CD4-positive, CD25-positive, alpha-beta regulatory T cell (primary cell): ENCODE data around the gene NCAPG2. TPM values are rescaled to one million over a fixed set of nuclear protein-coding genes. Genes with fewer than 3 reads are reported as not detected.
A peak's percentile ranks its signal among the peaks of the same experiment; 100 is the strongest.

ENCODE experiments used
- ATAC-seq, 2 donors: fragments of 150-1000 bp; cut with Tn5 transposase; one replicate each; pipeline ENCODE4 v1.10.0; 2021; ENCODE audit warnings: low read depth in 2 of 2, moderate number of reproducible peaks in 2 of 2, moderate library complexity in 1 of 2
- DNase-seq, 3 donors: peaks; one replicate each; pipeline versions ENCODE4 v3.0.0 to v3.0.0-alpha.2; 2012 to 2022; ENCODE audit warnings: mixed read lengths in 1 of 3
- H3K27ac ChIP-seq: one replicate; pipeline ENCODE4 v1.7.0; 2013; ENCODE audit warnings: mild to moderate bottlenecking, low read length; ENCODE audit not compliant: insufficient read depth, poor library complexity, severe bottlenecking
- H3K27me3 ChIP-seq: one replicate; pipeline ENCODE4 v1.7.0; 2013; ENCODE audit warnings: low read length; ENCODE audit not compliant: control insufficient read depth, insufficient read depth
- H3K36me3 ChIP-seq: one replicate; pipeline ENCODE4 v1.7.0; 2013; ENCODE audit warnings: mild to moderate bottlenecking, low read length, moderate library complexity; ENCODE audit not compliant: control insufficient read depth, insufficient read depth
- H3K4me1 ChIP-seq: 2 replicates; pipeline ENCODE4 v1.7.0; 2013; ENCODE audit warnings: mild to moderate bottlenecking, low read length; ENCODE audit not compliant: insufficient read depth, control insufficient read depth, poor library complexity, severe bottlenecking
- H3K4me3 ChIP-seq: one replicate; pipeline ENCODE4 v1.7.0; 2013; ENCODE audit warnings: low read depth, mild to moderate bottlenecking, low read length, moderate library complexity
- H3K9me3 ChIP-seq, 2 experiments: 1 replicate in 1 of 2; 2 replicates in 1 of 2; pipeline ENCODE4 v1.7.0; 2013; ENCODE audit warnings: low read length in 2 of 2, mild to moderate bottlenecking in 1 of 2, moderate library complexity in 1 of 2; ENCODE audit not compliant: control insufficient read depth in 2 of 2
- H3K27ac Mint-ChIP-seq, 3 donors: one replicate each; pipeline ENCODE4 v1.8.0; 2020 to 2022; ENCODE audit warnings: mild to moderate bottlenecking in 3 of 3, mixed read lengths in 3 of 3, moderate library complexity in 2 of 3
- H3K27me3 Mint-ChIP-seq: one replicate; pipeline ENCODE4 v1.8.0; 2022; ENCODE audit warnings: mild to moderate bottlenecking, mixed read lengths
- H3K36me3 Mint-ChIP-seq: one replicate; pipeline ENCODE4 v1.8.0; 2020; ENCODE audit warnings: mixed read lengths
- H3K4me1 Mint-ChIP-seq, 4 donors: one replicate each; pipeline ENCODE4 v1.8.0; 2020 to 2022; ENCODE audit warnings: mixed read lengths in 4 of 4, mild to moderate bottlenecking in 1 of 4
- H3K4me3 Mint-ChIP-seq, 4 donors: one replicate each; pipeline ENCODE4 v1.8.0; 2020 to 2022; ENCODE audit warnings: mild to moderate bottlenecking in 4 of 4, mixed read lengths in 4 of 4, moderate library complexity in 3 of 4
- H3K9me3 Mint-ChIP-seq, 7 donors: one replicate each; pipeline ENCODE4 v1.8.0; 2020 to 2022; ENCODE audit warnings: mixed read lengths in 7 of 7, mild to moderate bottlenecking in 3 of 7, moderate library complexity in 2 of 7
- polyA plus RNA-seq, 4 donors: library from polyadenylated mRNA; unstranded; fragments of 300-500 nt; fragmentation: Illumina TruSeq; gene quantifications; one replicate each; pipeline ENCODE4 v1.2.3, GENCODE V29; 2021
- total RNA-seq: library from RNA; stranded (reverse); gene quantifications from one replicate; pipeline ENCODE4 v1.2.3, GENCODE V29; 2022

NCAPG2 gene
- total and polyA plus RNA-seq, 5 donors from 2014 or later: 2.7 to 10.6 (median 4.4) TPM

GRCh38 chr7:158664406-158664805 is 40.2 kb downstream of the NCAPG2 start:
- H3K27me3 Mint-ChIP-seq: no peaks in the 10 kb centered on the region
- Histone ChIP-seq H3K27me3 (no peaks in the 10 kb centered on the region), H3K9me3 (no peaks in the 10 kb centered on the region), H3K36me3 (peaks cover 15% of the 10 kb centered on the region), H3K4me3 (no peak overlapping the region), H3K4me1 (no peaks in the 10 kb centered on the region), H3K27ac (no peak overlapping the region)
- ATAC-seq (no peak), DNase-seq (no peak)
- no peak overlapping the region for H3K4me3 Mint-ChIP-seq
- H3K4me1 Mint-ChIP-seq: peaks cover 0 to 6% (median 1%) of the 10 kb centered on the region in 4 donors
- peaks cover 34% of the 10 kb centered on the region for H3K36me3 Mint-ChIP-seq
- H3K27ac Mint-ChIP-seq: no peak overlapping the region
- no peaks in the 10 kb centered on the region for H3K9me3 Mint-ChIP-seq

- no peaks in the 10 kb centered on the region for H3K9me3 ChIP-seq
- H3K36me3 Mint-ChIP-seq: peaks cover 34% of the 10 kb centered on the region
- H3K27me3 ChIP-seq: no peaks in the 10 kb centered on the region
- no peak overlapping the region for H3K4me3 ChIP-seq
- H3K4me3 Mint-ChIP-seq: peak overlapping the region in 2 of 4 donors; percentile 7 to 52
- no peaks in the 10 kb centered on the region for H3K27me3 Mint-ChIP-seq
- peaks cover 15% of the 10 kb centered on the region for H3K36me3 ChIP-seq
- no peak for DNase-seq
- H3K27ac ChIP-seq: peak overlapping the region; percentile 50
- ATAC-seq: no peak
- H3K9me3 Mint-ChIP-seq: no peaks in the 10 kb centered on the region
- no peaks in the 10 kb centered on the region for H3K4me1 ChIP-seq
- H3K4me1 Mint-ChIP-seq: peaks cover 0 to 6% (median 1%) of the 10 kb centered on the region in 4 donors
- H3K27ac Mint-ChIP-seq: peak overlapping the region; percentile 23 to 84 (median 79)
Observed at GRCh38 chr7:158663428-158663741, 41.2 kb downstream of the NCAPG2 start.

- peak overlapping the region; percentile 79 to 86 (median 84) for H3K27ac Mint-ChIP-seq
- H3K36me3 Mint-ChIP-seq: peaks cover 37% of the 10 kb centered on the region
- no peaks in the 10 kb centered on the region for H3K9me3 Mint-ChIP-seq
- Histone ChIP-seq H3K27ac (peak overlapping the region; percentile 50), H3K4me3 (no peak overlapping the region), H3K27me3 (no peaks in the 10 kb centered on the region), H3K9me3 (no peaks in the 10 kb centered on the region), H3K4me1 (no peaks in the 10 kb centered on the region), H3K36me3 (peaks cover 15% of the 10 kb centered on the region)
- peak overlapping the region in 3 of 4 donors; percentile 7 to 52 (median 37) for H3K4me3 Mint-ChIP-seq
- ATAC-seq (peak; percentile 59 to 66), DNase-seq (no peak)
- H3K27me3 Mint-ChIP-seq: no peaks in the 10 kb centered on the region
- peaks cover 0 to 6% (median 1%) of the 10 kb centered on the region in 4 donors for H3K4me1 Mint-ChIP-seq
Observed at GRCh38 chr7:158662610-158663427, 41.8 kb downstream of the NCAPG2 start.

- ATAC-seq (no peak), DNase-seq (no peak)
- Histone ChIP-seq H3K27ac (no peak overlapping the region), H3K9me3 (no peaks in the 10 kb centered on the region), H3K36me3 (peaks cover 12% of the 10 kb centered on the region), H3K27me3 (no peaks in the 10 kb centered on the region), H3K4me3 (no peak overlapping the region), H3K4me1 (peaks cover 7% of the 10 kb centered on the region)
- no peak overlapping the region for H3K4me3 Mint-ChIP-seq
- H3K4me1 Mint-ChIP-seq: peaks cover 11 to 20% (median 13%) of the 10 kb centered on the region in 4 donors
- H3K36me3 Mint-ChIP-seq: peaks cover 36% of the 10 kb centered on the region
- no peaks in the 10 kb centered on the region for H3K9me3 Mint-ChIP-seq
- no peak overlapping the region for H3K27ac Mint-ChIP-seq
- H3K27me3 Mint-ChIP-seq: no peaks in the 10 kb centered on the region
Observed at GRCh38 chr7:158658475-158658874, 46.1 kb downstream of the NCAPG2 start.

GRCh38 chr7:158657189-158657746 is 47.3 kb downstream of the NCAPG2 start:
- H3K27me3 Mint-ChIP-seq: no peaks in the 10 kb centered on the region
- H3K27ac Mint-ChIP-seq: no peak overlapping the region

GRCh38 chr7:158655931-158656441 is 48.6 kb downstream of the NCAPG2 start:
- ATAC-seq: peak; percentile 88 to 93
- H3K36me3 ChIP-seq: peaks cover 9% of the 10 kb centered on the region

More at GRCh38 chr7:158657189-158657746, 47.3 kb downstream of the NCAPG2 start:
- Histone ChIP-seq H3K4me1 (peaks cover 7% of the 10 kb centered on the region), H3K4me3 (no peak overlapping the region), H3K9me3 (no peaks in the 10 kb centered on the region), H3K27me3 (no peaks in the 10 kb centered on the region), H3K27ac (no peak overlapping the region), H3K36me3 (peaks cover 12% of the 10 kb centered on the region)
- Mint-ChIP-seq H3K36me3 (peaks cover 25% of the 10 kb centered on the region), H3K9me3 (no peaks in the 10 kb centered on the region), H3K4me1 (peaks cover 8 to 15% (median 13%) of the 10 kb centered on the region in 4 donors), H3K4me3 (peak overlapping the region in 1 of 4 donors; percentile 32)
- no peak for DNase-seq
- ATAC-seq: no peak

GRCh38 chr7:158655507-158655906 is 49.1 kb downstream of the NCAPG2 start:
- H3K4me3 Mint-ChIP-seq: no peak overlapping the region
- ATAC-seq (no peak), DNase-seq (no peak)
- Histone ChIP-seq H3K27ac (peak overlapping the region; percentile 65), H3K36me3 (peaks cover 4% of the 10 kb centered on the region), H3K9me3 (no peaks in the 10 kb centered on the region), H3K4me1 (peaks cover 7% of the 10 kb centered on the region), H3K4me3 (no peak overlapping the region), H3K27me3 (no peaks in the 10 kb centered on the region)
- no peaks in the 10 kb centered on the region for H3K9me3 Mint-ChIP-seq
- H3K4me1 Mint-ChIP-seq: peaks cover 8 to 20% (median 15%) of the 10 kb centered on the region in 4 donors
- H3K36me3 Mint-ChIP-seq: peaks cover 32% of the 10 kb centered on the region
- no peaks in the 10 kb centered on the region for H3K27me3 Mint-ChIP-seq
- H3K27ac Mint-ChIP-seq: peak overlapping the region in 2 of 3 donors; percentile 69 to 84

More at GRCh38 chr7:158655931-158656441, 48.6 kb downstream of the NCAPG2 start:
- peak overlapping the region; percentile 11 to 69 (median 49) for H3K27ac Mint-ChIP-seq
- Histone ChIP-seq H3K4me3 (peak overlapping the region; percentile 20), H3K9me3 (no peaks in the 10 kb centered on the region), H3K4me1 (peaks cover 7% of the 10 kb centered on the region), H3K27me3 (no peaks in the 10 kb centered on the region), H3K27ac (peak overlapping the region; percentile 65)
- no peaks in the 10 kb centered on the region for H3K27me3 Mint-ChIP-seq
- H3K36me3 Mint-ChIP-seq: peaks cover 34% of the 10 kb centered on the region
- no peaks in the 10 kb centered on the region for H3K9me3 Mint-ChIP-seq
- H3K4me3 Mint-ChIP-seq: peak overlapping the region; percentile 24 to 59 (median 34)
- H3K4me1 Mint-ChIP-seq: peaks cover 8 to 15% (median 14%) of the 10 kb centered on the region in 4 donors
- peak; percentile 13 to 87 (median 58) for DNase-seq
